Measurements from ENCODE around the gene HCN2.

Gene HCN2

GRCh38 chr19:558770-559439 lies 30.8 kb upstream of the HCN2 start (continued):
- no peak for TF ChIP-seq ZNF404 (tag by site-specific recombination; IDR thresholded peaks at IDR 0.05)
- no peak for TF ChIP-seq ZNF140 (tag by site-specific recombination; IDR thresholded peaks at IDR 0.05)
- TF ChIP-seq ELK4 (IDR thresholded peaks at IDR 0.05; ENCODE audit: borderline replicate concordance, low read depth, low read length), result no peak

GRCh38 chr19:560121-560520 lies 29.6 kb upstream of the HCN2 start:
- TF ChIP-seq SP3 (tag by site-specific recombination; IDR thresholded peaks at IDR 0.05) (no peak), EGR2 (tag by site-specific recombination; IDR thresholded peaks at IDR 0.05; ENCODE audit: low read depth) (no peak), ZNF423 (tag by site-specific recombination; IDR thresholded peaks at IDR 0.05) (no peak), ZNF10 (tag by site-specific recombination; IDR thresholded peaks at IDR 0.05) (no peak), YY1 (tag by site-specific recombination; IDR thresholded peaks at IDR 0.05) (no peak), ZNF266 (tag by site-specific recombination; IDR thresholded peaks at IDR 0.05; ENCODE audit: low read depth) (no peak), ZBTB48 (tag by site-specific recombination; IDR thresholded peaks at IDR 0.05) (no peak), ZNF660 (tag by site-specific recombination; IDR thresholded peaks at IDR 0.05) (no peak), YY2 (tag by site-specific recombination; IDR thresholded peaks at IDR 0.05) (no peak), ZNF280D (tag by site-specific recombination; IDR thresholded peaks at IDR 0.05) (no peak), ZNF2 (tag by site-specific recombination; IDR thresholded peaks at IDR 0.05) (no peak), ZNF677 (tag by site-specific recombination; IDR thresholded peaks at IDR 0.05) (no peak), SALL2 (tag by site-specific recombination; IDR thresholded peaks at IDR 0.05; ENCODE audit: borderline replicate concordance) (no peak), WT1 (tag by site-specific recombination; IDR thresholded peaks at IDR 0.05) (no peak), ZNF692 (tag by site-specific recombination; IDR thresholded peaks at IDR 0.05) (no peak), ZNF221 (tag by site-specific recombination; IDR thresholded peaks at IDR 0.05; ENCODE audit: borderline replicate concordance) (no peak), ZNF561 (tag by site-specific recombination; IDR thresholded peaks at IDR 0.05; ENCODE audit: borderline replicate concordance) (no peak), ZNF391 (tag by site-specific recombination; IDR thresholded peaks at IDR 0.05; ENCODE audit: borderline replicate concordance, low read depth) (no peak), ZNF639 (tag by site-specific recombination; IDR thresholded peaks at IDR 0.05) (no peak)
- 0 out of 2 replicates have a peak, but pooled peaks cover 3% of the 10 kb centered on the region for H3K4me1 ChIP-seq (ENCODE audit: control insufficient read depth, insufficient read depth, low read length)
- no peaks in the 10 kb centered on the region for H3K36me3 ChIP-seq (ENCODE audit: control insufficient read depth in 2 of 2, insufficient read depth in 1 of 2, low read length in 2 of 2)
- no peak overlapping the region for H3K4me3 ChIP-seq (ENCODE audit: low read depth, low read length)
- POLR2A ChIA-PET, result no interaction called here
- H3K27ac ChIP-seq (ENCODE audit: extremely low read depth, low read depth, low read length), result no peak overlapping the region
- CTCF ChIA-PET, result interaction anchor here (0.5 kb wide), 1 partner anchor 25 kb away, joined by 3 read pairs; no protein-coding TSS in a partner anchor
- no peaks in the 10 kb centered on the region for H3K9me3 ChIP-seq (ENCODE audit: control insufficient read depth, insufficient read depth, low read depth, low read length)
